Bronchus fibroblast of lung (primary cell): ENCODE measurements around the gene NYNRIN. TPM values are rescaled to one million over a fixed set of nuclear protein-coding genes. Genes with fewer than 3 reads are reported as not detected.

ENCODE experiments used
- total RNA-seq: library from RNA; depleted of rRNA; stranded (reverse); fragments of >200 nt; gene quantifications from 2 replicates; pipeline ENCODE4 v1.2.3, GENCODE V29; 2015

The NYNRIN gene
- 7.9 and 9.6 TPM in 2 replicates for total RNA-seq

GRCh38 chr14:24398653-24399446 lies at the start of gene NYNRIN:
TSS of gene NYNRIN (plus strand) at chr14:24399003. CDS start at chr14:24399247, 244 bp downstream.

DNA sequence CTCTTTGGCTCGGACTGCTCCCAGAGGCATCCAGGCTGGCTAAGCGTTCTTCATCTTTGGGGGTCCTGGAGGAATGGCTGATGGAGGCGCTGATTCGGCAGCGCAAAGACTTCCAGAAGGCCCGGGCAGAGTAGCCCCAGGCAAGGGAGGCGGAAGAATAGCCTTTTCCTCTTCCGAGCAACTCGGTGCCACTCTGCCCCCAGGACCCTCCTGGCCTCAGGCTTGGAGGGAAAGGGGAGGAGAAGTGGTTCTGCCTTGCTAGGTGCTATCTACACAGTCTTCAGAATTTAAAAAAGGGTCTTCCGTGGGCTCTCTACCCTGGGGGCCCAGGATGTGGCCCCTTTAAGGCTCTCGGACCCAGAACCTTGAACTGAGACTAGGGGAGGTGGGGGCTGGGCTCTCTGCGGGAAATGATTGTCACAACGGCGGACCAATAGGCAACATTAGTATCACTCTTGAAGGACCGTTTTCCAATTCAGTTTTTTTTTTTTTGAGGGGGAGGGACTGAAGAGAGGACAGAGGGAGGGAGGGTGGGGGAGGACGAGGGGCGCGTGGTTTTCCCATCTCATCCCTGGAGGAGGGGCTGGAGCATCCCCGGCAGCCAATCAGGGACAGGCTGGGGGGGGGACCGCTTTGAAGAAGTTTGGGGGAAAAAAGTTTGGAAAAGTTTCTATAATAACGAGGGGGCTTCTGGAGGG lies 31.1 kb upstream of the NYNRIN start, which contains the start of gene NFATC4:
Gene NFATC4 (plus strand): TSS at position 671 of the 698 bp plus-strand sequence. CDS start 157 bp downstream, outside the sequence.

DNA sequence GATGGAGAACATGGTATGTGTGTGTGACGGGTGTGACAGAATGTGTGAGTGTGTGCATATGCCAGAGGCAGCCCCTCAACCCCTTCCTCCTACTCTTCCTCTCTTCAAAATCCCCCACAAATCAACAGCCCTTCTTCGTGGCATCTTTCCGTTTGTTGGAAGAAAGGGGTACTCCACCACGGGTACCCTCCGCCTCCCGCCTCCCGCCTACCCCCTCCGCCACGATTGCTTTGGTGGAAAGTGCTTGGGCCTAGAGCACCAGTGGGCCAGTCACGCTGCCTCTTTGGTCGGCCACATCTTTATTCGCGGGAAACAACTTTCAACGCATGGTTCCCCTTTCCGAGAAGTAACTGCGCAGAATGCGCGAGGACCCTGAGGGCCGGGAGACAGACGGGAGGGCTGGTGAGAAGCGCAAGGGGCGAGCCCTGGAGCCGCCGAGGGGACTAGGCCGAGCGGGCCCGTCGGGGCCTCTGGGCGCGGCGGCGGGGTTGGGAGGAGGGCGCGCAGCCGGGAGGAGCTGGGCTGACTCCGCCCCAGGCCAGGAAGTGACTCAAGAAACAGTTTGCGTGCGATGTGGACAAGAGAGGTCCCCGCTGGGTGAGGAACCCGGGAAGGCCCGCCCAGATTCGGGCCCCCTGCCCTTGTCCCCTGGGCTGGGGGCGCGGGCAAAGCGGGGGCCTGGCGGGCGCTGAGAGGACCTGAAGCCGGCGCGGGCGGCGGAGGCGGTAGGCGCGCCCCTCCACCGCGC lies 30.8 kb downstream of the NYNRIN start, which contains the start of the genes CBLN3 and KHNYN:
Gene CBLN3 (minus strand): TSS at position 274 of the 748 bp plus-strand sequence. CDS start 614 bp downstream, outside the sequence.
Gene KHNYN (plus strand): TSS at position 560 of the 748 bp plus-strand sequence. CDS start 777 bp downstream, outside the sequence.

DNA sequence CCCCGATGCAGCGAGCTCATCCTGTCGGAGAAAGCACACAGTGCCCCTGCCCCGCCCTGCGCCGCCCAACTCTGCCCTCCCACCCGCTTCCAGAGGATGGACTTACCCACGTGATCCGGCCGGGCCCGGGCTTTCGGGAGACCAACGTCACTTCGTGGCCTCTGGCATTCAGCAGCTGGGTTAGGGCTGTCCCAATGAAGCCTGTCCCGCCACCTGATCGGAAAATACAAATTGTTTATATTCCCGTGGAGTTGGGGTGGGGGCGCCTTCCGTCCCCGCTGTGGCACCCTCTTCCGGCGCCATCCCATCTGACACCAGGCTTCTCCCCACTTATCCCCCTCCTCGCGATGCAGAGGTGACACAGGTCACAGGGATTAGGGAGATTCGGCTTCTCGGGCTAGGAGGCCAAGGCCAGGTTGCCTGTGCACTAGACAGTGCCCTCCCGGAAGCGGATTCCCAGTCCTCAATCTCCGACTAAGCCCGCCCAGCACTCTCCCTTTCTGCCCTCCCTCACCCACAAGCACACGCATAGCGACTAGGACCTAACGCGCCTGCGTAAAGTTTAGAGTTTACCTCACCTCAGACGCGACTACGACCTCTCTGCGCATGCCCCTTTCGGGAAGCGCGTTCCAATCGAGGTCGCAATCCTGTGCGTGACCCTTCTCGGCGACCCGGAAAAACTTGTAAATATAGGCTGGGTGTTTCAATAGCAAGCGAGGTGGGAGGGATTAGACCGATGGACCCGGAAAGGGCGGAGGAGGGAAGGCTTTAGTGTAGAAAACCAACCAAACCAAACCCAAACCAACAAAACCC lies 43.6 kb downstream of the NYNRIN start, which contains the start of gene SDR39U1:
Gene SDR39U1 (minus strand): TSS at position 537 of the 813 bp plus-strand sequence. CDS start 7 bp downstream, at position 530.

Other genes starting within 250 kb of the NYNRIN start
- gene IRF9, start 237.7 kb upstream of the NYNRIN start, total RNA-seq, result 36.3 and 39.8 TPM in 2 replicates
- gene REC8, start 226.9 kb upstream of the NYNRIN start, total RNA-seq, result 54.3 and 64.6 TPM in 2 replicates
- 56.5 and 58.6 TPM in 2 replicates for gene IPO4, start 210.2 kb upstream of the NYNRIN start, total RNA-seq
- gene TM9SF1, start 203.6 kb upstream of the NYNRIN start, total RNA-seq, result 58.4 and 59.5 TPM in 2 replicates
- 0.17 TPM in 1 of 2 replicates, not detected in the other for gene TSSK4, start 193.3 kb upstream of the NYNRIN start, total RNA-seq
- 32.4 and 48.6 TPM in 2 replicates for gene CHMP4A, start 185.5 kb upstream of the NYNRIN start, total RNA-seq
- 18.2 and 19.6 TPM in 2 replicates for gene MDP1, start 182.9 kb upstream of the NYNRIN start, total RNA-seq
- gene NEDD8, start 166.6 kb upstream of the NYNRIN start, total RNA-seq, result 234 and 246 TPM in 2 replicates
- gene GMPR2, start 166.1 kb upstream of the NYNRIN start, total RNA-seq, result 53.1 and 54.3 TPM in 2 replicates
- gene TINF2, start 156.4 kb upstream of the NYNRIN start, total RNA-seq, result 52.6 and 56.7 TPM in 2 replicates
- gene TGM1, start 135.8 kb upstream of the NYNRIN start, total RNA-seq, result 0.45 and 1.2 TPM in 2 replicates
- gene RABGGTA, start 127.4 kb upstream of the NYNRIN start, total RNA-seq, result 32.1 and 33.9 TPM in 2 replicates
- 27.4 and 28.2 TPM in 2 replicates for gene DHRS1, start 99.2 kb upstream of the NYNRIN start, total RNA-seq
- gene NOP9, start 99.2 kb upstream of the NYNRIN start, total RNA-seq, result 17.2 and 18.5 TPM in 2 replicates
- gene CIDEB, start 91.0 kb upstream of the NYNRIN start, total RNA-seq, result 1.3 and 1.8 TPM in 2 replicates
- gene LTB4R2, start 88.9 kb upstream of the NYNRIN start, total RNA-seq, result 1.0 and 3.0 TPM in 2 replicates
- 0.84 and 1.0 TPM in 2 replicates for gene LTB4R, start 87.5 kb upstream of the NYNRIN start, total RNA-seq
- 0.15 and 0.17 TPM in 2 replicates for gene ADCY4, start 63.9 kb upstream of the NYNRIN start, total RNA-seq
- 0.45 and 0.84 TPM in 2 replicates for gene RIPK3, start 59.0 kb upstream of the NYNRIN start, total RNA-seq
- 25.4 and 28.4 TPM in 2 replicates for gene NFATC4, start 30.8 kb upstream of the NYNRIN start, total RNA-seq
- 0.34 and 0.74 TPM in 2 replicates for gene CBLN3, start 30.7 kb downstream of the NYNRIN start, total RNA-seq
- 23.9 and 27.1 TPM in 2 replicates for gene KHNYN, start 31.0 kb downstream of the NYNRIN start, total RNA-seq
- gene SDR39U1, start 43.8 kb downstream of the NYNRIN start, total RNA-seq, result 18.8 and 24.2 TPM in 2 replicates
- not detected in 2 replicates for gene CMA1, start 109.3 kb downstream of the NYNRIN start, total RNA-seq
- gene CTSG, start 177.2 kb downstream of the NYNRIN start, total RNA-seq, result not detected in 2 replicates
- gene GZMH, start 210.7 kb downstream of the NYNRIN start, total RNA-seq, result not detected in 2 replicates
- not detected in 2 replicates for gene GZMB, start 235.2 kb downstream of the NYNRIN start, total RNA-seq